Measurements from ENCODE around the gene ADAMTSL1.

ADAMTSL1 gene

DNA sequence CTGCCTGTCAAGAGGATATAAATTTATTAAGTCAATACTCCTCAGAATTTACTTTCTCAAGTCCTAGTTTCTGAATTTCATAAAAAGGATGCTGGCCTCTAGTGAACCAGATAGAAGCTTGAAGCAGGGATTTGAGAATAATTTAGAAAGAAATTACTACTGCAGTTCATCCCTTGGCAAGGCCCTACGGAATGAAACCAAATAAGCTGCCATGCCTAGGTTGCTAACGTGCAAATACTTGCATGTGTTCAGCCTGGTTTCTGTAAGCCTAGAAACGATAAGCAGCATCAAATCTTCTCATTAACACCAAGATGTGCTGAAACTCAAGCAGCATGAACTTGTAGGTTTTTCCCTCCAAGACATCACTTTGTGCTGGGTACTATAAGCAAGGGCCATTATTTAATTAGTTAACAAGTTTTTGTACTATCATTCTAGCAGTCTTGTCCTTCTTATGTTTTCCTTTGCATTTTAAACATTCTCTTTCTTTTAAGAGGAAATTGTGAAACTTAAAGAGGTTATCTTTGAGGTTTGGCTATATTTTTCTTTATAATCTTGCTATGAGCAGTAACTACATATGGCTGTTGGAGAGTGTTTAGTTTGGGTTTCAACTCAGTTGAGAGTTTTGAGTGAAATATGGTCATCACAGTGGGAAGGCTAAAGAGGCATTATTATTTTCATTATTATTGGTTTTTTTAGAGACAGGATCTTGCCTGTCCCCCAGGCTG lies 71.8 kb downstream of the ADAMTSL1 start:
- no peaks in the 10 kb centered on the region for H3K27me3 ChIP-seq (ENCODE audit: control insufficient read depth, insufficient read depth, low read length)
- H3K4me1 ChIP-seq (ENCODE audit: control insufficient read depth, insufficient read depth, low read length), result peaks cover 6% of the 10 kb centered on the region
- no peak overlapping the region for H3K27ac ChIP-seq (ENCODE audit: low read depth, low read length)
- H3K9ac ChIP-seq (ENCODE audit: low read length), result no peak overlapping the region
- H3K36me3 ChIP-seq (ENCODE audit: control insufficient read depth, insufficient read depth, low read length), result no peaks in the 10 kb centered on the region
- H3K4me3 ChIP-seq (ENCODE audit: low read length), result no peak overlapping the region

DNA sequence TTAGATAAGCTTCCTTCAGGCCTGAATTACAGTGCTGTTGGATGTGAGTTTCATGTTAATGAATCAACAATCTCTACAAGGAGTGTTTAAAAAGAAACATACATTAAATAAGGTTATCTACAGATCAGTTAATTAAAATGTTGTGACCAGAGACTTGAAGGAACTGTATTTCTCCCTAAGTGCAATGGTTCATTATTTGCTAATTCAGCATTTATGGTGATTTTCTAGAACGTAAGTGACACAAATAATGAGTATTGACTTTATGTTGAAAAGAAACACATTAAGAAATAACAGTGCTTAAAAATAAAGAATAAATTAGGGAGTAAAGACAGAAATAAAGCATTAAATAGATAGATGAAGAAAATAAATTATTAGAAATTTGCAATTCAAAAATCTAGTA lies 74.5 kb downstream of the ADAMTSL1 start:
- Histone ChIP-seq H3K4me1 (ENCODE audit: control insufficient read depth, insufficient read depth, low read length) (peaks cover 4% of the 10 kb centered on the region), H3K4me3 (ENCODE audit: low read length) (no peak overlapping the region)

DNA sequence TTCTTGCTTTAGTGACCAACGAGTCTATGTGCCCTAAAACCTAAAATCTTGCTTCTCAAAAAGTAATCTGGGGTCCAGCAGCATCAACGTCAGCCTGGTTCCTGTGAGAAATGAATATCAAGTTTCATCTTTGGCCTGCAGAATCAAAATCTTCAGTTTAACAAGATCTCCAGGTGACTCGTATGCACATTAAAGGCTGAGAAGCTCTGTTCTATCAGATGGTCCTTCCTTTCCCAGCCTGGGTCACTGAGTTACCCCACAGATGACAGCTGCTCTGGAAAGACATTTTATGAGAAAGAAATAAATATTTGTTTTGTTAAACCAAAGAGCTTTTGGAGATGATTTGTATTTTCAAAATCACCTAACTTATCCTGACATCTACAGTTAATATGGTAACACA lies 75.8 kb downstream of the ADAMTSL1 start:
- H3K27me3 ChIP-seq (ENCODE audit: control insufficient read depth, insufficient read depth, low read length), result no peaks in the 10 kb centered on the region
- H3K4me1 ChIP-seq (ENCODE audit: control insufficient read depth, insufficient read depth, low read length), result no peaks in the 10 kb centered on the region

More for the DNA sequence above, 74.5 kb downstream of the ADAMTSL1 start:
- Histone ChIP-seq H3K27ac (ENCODE audit: low read depth, low read length) (no peak overlapping the region), H3K36me3 (ENCODE audit: control insufficient read depth, insufficient read depth, low read length) (no peaks in the 10 kb centered on the region), H3K27me3 (ENCODE audit: control insufficient read depth, insufficient read depth, low read length) (no peaks in the 10 kb centered on the region), H3K9ac (ENCODE audit: low read length) (no peak overlapping the region)

DNA sequence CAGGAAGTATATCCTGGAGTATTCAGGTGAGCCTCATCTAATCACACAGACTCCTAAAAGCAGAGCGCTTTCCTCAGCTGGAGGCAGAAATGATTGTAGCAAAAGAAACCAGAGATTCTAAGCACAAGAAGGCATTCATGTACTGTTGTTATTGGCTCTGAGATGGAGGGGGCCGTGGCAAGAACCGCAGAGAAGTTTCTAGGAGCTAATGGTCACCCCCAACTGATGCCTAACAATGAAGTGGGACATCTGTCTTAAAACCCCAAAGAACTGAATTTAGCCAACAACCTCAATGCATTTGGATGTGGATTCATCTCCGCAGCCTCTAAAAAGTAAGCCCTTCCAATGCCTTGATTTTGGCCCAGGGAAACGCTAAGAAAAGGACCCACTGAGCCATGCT lies 76.3 kb downstream of the ADAMTSL1 start:
- Histone ChIP-seq H3K27ac (ENCODE audit: low read depth, low read length) (no peak overlapping the region), H3K27me3 (ENCODE audit: control insufficient read depth, insufficient read depth, low read length) (no peaks in the 10 kb centered on the region), H3K4me3 (ENCODE audit: low read length) (no peak overlapping the region), H3K9ac (ENCODE audit: low read length) (no peak overlapping the region), H3K36me3 (ENCODE audit: control insufficient read depth, insufficient read depth, low read length) (no peaks in the 10 kb centered on the region), H3K4me1 (ENCODE audit: control insufficient read depth, insufficient read depth, low read length) (no peaks in the 10 kb centered on the region)

More for the DNA sequence above, 75.8 kb downstream of the ADAMTSL1 start:
- no peak overlapping the region for H3K4me3 ChIP-seq (ENCODE audit: low read length)
- H3K27ac ChIP-seq (ENCODE audit: low read depth, low read length), result no peak overlapping the region
- H3K36me3 ChIP-seq (ENCODE audit: control insufficient read depth, insufficient read depth, low read length), result no peaks in the 10 kb centered on the region
- no peak overlapping the region for H3K9ac ChIP-seq (ENCODE audit: low read length)

DNA sequence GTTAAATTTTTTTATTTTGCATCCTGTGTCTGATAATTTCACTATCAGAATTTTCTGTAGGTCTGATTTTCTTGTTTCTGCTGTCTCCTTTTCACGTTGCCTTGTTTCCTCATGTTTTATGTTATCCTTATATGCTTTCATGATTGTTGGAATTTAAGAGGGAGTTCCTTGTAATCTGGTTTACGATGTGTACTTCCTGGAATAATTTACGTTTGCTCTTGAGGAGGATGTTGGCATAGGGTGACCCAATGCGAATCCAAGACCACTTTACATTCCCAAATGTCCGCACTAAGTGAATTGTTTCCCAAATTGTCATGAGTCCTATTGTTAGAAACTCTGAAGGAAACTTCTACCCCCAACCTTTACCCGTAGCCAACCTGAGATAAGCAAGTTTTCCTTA lies 80.3 kb downstream of the ADAMTSL1 start:
- Histone ChIP-seq H3K4me3 (ENCODE audit: low read length) (no peak overlapping the region), H3K9ac (ENCODE audit: low read length) (no peak overlapping the region), H3K27me3 (ENCODE audit: control insufficient read depth, insufficient read depth, low read length) (no peaks in the 10 kb centered on the region), H3K4me1 (ENCODE audit: control insufficient read depth, insufficient read depth, low read length) (no peaks in the 10 kb centered on the region), H3K36me3 (ENCODE audit: control insufficient read depth, insufficient read depth, low read length) (no peaks in the 10 kb centered on the region), H3K27ac (ENCODE audit: low read depth, low read length) (no peak overlapping the region)

DNA sequence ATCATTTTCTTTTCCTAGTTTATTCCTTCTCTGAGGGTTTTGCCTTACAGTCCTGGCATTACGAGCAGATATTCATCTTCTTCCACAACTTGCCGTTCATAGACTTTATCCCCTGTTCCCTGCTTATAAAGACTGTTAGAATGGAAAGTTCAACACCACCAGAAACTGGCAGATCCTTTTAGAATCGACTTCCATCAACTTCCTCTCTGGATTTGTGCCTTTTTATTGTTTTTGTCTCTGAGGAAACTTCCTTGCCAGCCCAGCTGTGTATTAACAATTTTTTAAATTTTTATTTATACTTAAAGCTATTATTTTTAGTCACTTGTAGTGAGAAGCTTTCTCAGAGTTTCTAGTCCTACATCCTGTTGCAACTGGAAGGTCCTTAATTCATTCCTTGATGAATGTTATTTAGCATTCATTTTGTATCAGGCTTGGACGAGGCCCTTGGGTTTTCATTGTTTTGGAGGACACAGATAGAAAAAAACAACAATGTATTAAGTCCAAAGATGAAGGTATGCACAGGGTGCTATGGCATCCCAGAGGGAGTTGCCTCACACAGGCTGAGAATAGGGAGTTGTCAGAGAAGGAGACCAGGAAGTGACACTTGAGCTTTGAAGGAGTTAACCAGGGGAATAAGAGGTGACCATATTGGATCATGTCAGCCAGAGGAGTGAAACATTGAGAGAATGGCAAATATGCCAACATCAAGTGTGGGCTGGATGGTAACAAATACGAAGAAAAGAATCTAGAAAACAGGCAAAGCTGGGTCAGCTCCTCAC lies 81.3 kb downstream of the ADAMTSL1 start:
- Histone ChIP-seq H3K27me3 (ENCODE audit: control insufficient read depth, insufficient read depth, low read length) (no peaks in the 10 kb centered on the region), H3K36me3 (ENCODE audit: control insufficient read depth, insufficient read depth, low read length) (no peaks in the 10 kb centered on the region), H3K9ac (ENCODE audit: low read length) (no peak overlapping the region), H3K4me3 (ENCODE audit: low read length) (no peak overlapping the region), H3K27ac (ENCODE audit: low read depth, low read length) (no peak overlapping the region), H3K4me1 (ENCODE audit: control insufficient read depth, insufficient read depth, low read length) (no peaks in the 10 kb centered on the region)

DNA sequence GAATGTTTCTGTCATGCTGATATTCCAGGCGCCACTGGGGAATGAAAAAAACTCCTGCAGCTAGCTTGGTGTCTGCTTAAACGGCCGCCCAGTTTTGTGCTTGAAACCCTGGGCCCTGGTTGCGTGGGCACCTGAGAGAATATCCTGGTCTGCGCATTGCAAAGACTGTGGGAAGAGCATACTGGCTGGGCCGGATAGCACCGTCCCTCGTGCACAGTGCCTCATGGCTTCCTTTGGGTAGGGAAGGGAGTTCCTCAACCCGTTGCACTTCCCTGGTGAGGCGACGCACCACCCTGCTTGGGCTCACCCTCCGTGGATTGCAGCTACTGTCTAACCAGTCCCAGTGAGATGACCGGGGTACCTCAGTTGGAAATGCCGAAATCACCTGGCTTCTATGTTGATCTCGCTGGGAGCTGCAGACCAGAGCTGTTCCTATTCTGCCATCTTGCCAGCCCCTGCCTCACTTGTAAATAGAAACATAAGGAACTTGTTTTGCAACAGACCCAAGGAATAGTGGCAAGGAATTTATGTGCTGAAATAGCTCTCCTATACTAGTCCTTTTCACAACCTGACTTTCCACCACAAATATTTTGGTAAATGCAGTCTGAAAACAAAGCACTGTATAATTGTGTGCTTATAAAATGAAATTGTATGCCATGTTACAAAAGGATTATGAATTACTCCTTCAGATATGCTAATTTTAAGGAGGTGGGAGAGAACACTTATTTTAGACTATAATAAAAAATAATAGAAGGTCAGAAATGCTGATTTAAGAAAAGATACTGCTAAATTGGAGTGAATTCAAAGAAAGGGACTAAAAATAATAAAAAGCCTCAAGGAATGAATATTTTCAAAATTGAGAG lies 90.3 kb downstream of the ADAMTSL1 start:
- no peaks in the 10 kb centered on the region for H3K36me3 ChIP-seq (ENCODE audit: control insufficient read depth, insufficient read depth, low read length)
- no peak overlapping the region for H3K27ac ChIP-seq (ENCODE audit: low read depth, low read length)
- no peaks in the 10 kb centered on the region for H3K27me3 ChIP-seq (ENCODE audit: control insufficient read depth, insufficient read depth, low read length)

DNA sequence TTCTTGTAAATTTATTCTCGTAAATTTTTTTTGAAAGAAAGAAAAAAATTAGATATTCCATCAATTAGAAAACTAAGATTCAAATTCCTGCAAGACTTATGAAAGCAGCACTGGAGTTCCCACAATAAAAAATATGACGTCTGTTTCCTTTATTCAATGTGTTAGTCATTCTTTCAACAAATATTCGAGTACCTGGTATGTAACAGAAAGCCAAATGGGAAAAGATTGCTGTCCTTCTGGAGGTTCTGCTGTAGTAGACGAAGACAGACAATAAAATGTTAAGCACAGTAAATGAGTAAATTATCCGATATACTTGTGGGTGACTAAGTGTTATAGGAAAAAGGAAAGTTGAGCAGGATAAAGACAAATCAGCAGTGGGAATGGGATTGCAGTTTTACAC lies 92.2 kb downstream of the ADAMTSL1 start:
- no peak overlapping the region for H3K9ac ChIP-seq (ENCODE audit: low read length)
- no peaks in the 10 kb centered on the region for H3K36me3 ChIP-seq (ENCODE audit: control insufficient read depth, insufficient read depth, low read length)
- no peaks in the 10 kb centered on the region for H3K27me3 ChIP-seq (ENCODE audit: control insufficient read depth, insufficient read depth, low read length)
- no peak overlapping the region for H3K27ac ChIP-seq (ENCODE audit: low read depth, low read length)
- no peaks in the 10 kb centered on the region for H3K4me1 ChIP-seq (ENCODE audit: control insufficient read depth, insufficient read depth, low read length)
- H3K4me3 ChIP-seq (ENCODE audit: low read length), result no peak overlapping the region

More for the DNA sequence above, 90.3 kb downstream of the ADAMTSL1 start:
- no peak overlapping the region for H3K4me3 ChIP-seq (ENCODE audit: low read length)
- no peaks in the 10 kb centered on the region for H3K4me1 ChIP-seq (ENCODE audit: control insufficient read depth, insufficient read depth, low read length)
- H3K9ac ChIP-seq (ENCODE audit: low read length), result no peak overlapping the region

DNA sequence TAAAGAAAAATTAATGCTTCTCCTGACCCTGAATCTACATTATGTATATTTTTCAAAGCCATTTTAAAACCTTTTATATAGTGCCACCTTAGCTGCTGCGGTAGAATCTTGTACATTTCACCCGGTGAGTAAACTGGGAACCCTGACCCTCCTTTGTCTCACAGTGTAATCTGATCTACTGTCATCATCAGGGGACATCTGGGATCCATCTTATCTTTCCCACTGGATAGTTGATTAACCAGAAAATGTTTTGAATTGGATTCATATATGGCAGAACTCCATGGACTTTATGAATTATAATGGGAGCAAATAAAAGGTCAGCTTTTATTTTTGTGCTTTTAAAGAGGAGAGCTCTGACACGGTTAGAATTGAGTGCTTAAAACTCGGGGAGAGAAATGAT lies 95.0 kb downstream of the ADAMTSL1 start:
- no peaks in the 10 kb centered on the region for H3K27me3 ChIP-seq (ENCODE audit: control insufficient read depth, insufficient read depth, low read length)
- no peak overlapping the region for H3K4me3 ChIP-seq (ENCODE audit: low read length)
- H3K9ac ChIP-seq (ENCODE audit: low read length), result no peak overlapping the region
- no peaks in the 10 kb centered on the region for H3K36me3 ChIP-seq (ENCODE audit: control insufficient read depth, insufficient read depth, low read length)
- H3K27ac ChIP-seq (ENCODE audit: low read depth, low read length), result no peak overlapping the region
- no peaks in the 10 kb centered on the region for H3K4me1 ChIP-seq (ENCODE audit: control insufficient read depth, insufficient read depth, low read length)

DNA sequence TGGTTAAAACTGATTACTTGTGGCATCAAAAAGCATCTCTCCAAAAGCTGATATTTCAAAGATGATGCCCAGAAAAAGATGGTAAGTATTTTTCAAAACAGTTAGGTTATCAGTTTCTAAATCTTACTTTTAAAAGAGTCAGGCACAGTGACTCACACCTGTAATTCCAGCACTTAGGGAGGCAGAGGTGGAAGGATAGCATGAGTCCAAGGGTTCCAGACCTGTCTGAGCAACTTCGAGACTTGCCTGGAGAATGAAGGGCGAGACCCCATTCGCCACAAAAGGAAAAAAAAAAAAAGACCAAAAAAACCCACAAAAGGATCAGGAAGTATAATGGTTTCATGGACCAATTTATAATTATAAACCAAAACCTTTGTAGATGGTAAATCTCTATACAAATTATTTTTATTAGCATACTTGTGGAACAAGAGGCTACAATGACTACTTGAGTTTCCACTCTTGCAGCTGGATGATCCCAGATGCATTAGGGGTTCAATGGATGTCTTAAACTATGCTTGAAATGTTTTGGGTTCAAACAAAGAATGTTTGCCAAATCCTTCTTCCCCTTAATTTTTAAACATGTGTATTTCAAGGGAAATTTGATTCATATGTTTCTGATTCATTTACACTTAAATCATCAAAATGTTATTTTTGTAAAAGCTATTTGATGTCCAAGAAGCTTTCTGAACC lies 96.1 kb downstream of the ADAMTSL1 start:
- H3K27ac ChIP-seq (ENCODE audit: low read depth, low read length), result no peak overlapping the region
- no peaks in the 10 kb centered on the region for H3K4me1 ChIP-seq (ENCODE audit: control insufficient read depth, insufficient read depth, low read length)
- H3K4me3 ChIP-seq (ENCODE audit: low read length), result no peak overlapping the region
- H3K9ac ChIP-seq (ENCODE audit: low read length), result no peak overlapping the region
- no peaks in the 10 kb centered on the region for H3K27me3 ChIP-seq (ENCODE audit: control insufficient read depth, insufficient read depth, low read length)
- H3K36me3 ChIP-seq (ENCODE audit: control insufficient read depth, insufficient read depth, low read length), result no peaks in the 10 kb centered on the region

DNA sequence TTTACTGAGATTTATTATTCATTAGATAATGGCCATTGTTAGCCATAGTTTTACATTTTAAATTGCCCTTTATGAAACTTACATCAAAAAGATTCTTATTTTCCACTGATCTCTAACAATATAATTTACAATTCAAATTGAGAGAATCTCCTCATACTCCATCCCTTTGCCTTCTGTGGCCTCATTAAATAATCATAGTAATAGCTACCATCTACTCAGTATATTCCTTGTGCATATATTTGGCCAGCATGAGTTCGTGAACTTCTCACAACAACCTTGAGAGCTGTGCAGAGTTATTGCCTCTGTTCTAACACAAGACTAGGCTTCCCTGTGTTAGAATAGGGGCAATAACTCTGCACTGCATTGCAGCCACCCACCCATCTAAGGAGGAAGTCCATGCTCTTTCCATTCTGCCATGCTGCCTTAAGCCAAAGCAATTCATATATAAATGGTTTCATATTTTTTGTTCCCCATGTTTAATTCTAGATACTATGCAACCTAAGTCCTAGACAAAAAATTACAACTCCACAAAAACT lies 99.1 kb downstream of the ADAMTSL1 start:
- no peaks in the 10 kb centered on the region for H3K4me1 ChIP-seq (ENCODE audit: control insufficient read depth, insufficient read depth, low read length)
- no peaks in the 10 kb centered on the region for H3K36me3 ChIP-seq (ENCODE audit: control insufficient read depth, insufficient read depth, low read length)
- H3K27me3 ChIP-seq (ENCODE audit: control insufficient read depth, insufficient read depth, low read length), result no peaks in the 10 kb centered on the region
- H3K4me3 ChIP-seq (ENCODE audit: low read length), result no peak overlapping the region
- H3K9ac ChIP-seq (ENCODE audit: low read length), result no peak overlapping the region
- H3K27ac ChIP-seq (ENCODE audit: low read depth, low read length), result no peak overlapping the region

DNA sequence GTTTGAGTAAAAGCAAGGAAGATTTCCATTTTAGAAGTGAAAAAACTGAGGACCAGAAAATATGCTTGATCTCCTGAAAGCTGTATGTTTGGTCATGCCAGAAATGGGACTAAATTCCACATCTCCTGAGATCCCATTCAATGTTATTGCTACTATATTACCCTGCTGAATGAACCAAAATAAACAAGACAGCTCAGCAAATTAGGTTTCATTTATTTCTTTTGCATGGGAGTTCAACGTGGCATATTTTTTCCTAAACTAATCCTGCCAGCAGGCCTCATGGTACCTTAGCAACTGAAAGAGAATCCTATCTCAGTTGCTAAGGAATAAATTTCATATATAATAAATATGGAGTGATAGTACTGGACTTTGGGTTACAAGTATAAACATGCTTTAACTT lies 101.7 kb downstream of the ADAMTSL1 start:
- Histone ChIP-seq H3K4me3 (ENCODE audit: low read length) (no peak overlapping the region), H3K9ac (ENCODE audit: low read length) (no peak overlapping the region), H3K27ac (ENCODE audit: low read depth, low read length) (no peak overlapping the region), H3K27me3 (ENCODE audit: control insufficient read depth, insufficient read depth, low read length) (no peaks in the 10 kb centered on the region), H3K4me1 (ENCODE audit: control insufficient read depth, insufficient read depth, low read length) (no peaks in the 10 kb centered on the region), H3K36me3 (ENCODE audit: control insufficient read depth, insufficient read depth, low read length) (no peaks in the 10 kb centered on the region)
